ENCODE data around the gene LIG1. TPM values are rescaled to one million over a fixed set of nuclear protein-coding genes. Genes with fewer than 3 reads are reported as not detected.
A peak's percentile ranks its signal among the peaks of the same experiment; 100 is the strongest.

Gene LIG1
- total and polyA plus RNA-seq, 2 experiments from 2014 or later = 9.3 to 14.5 TPM

DNA sequence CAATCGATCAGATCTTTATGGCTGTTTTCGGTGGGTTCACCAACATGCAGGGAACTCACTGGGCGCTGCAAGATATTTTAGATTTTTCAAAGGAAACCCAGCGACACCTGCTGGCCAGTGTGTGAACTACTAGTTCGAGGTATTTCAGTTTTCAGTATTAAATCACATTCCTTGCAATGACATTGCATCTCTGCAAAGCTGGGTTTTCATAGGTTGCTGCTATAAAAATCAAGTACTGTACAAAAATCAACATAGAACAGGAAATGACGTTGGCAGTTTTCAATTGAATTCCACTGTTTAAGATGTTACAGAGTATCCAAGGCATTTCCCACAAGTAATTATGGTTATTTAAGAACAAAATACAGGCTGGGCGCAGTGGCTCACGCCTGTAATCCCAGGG lies 17.6 kb downstream of the LIG1 start:
- 34 to 36% methylated on average over 8 of the region's 8 CpGs for WGBS, 2 experiments (ENCODE audit: low coverage in 1 of 2, low lambda C conversion rate in 2 of 2, missing lambda C conversion rate in 2 of 2)
- Histone ChIP-seq H3K4me1 (ENCODE audit: insufficient read depth) (no peaks in the 10 kb centered on the region), H3K79me2 (ENCODE audit: insufficient read depth) (no peaks in the 10 kb centered on the region), H4K20me1 (ENCODE audit: insufficient read depth) (no peaks in the 10 kb centered on the region), H3K36me3 (ENCODE audit: low read depth) (no peaks in the 10 kb centered on the region), H3K27me3 (replicated peaks; ENCODE audit: insufficient read depth) (no peaks in the 10 kb centered on the region), H3K4me3 (no peak overlapping the region), H3K27ac (no peak overlapping the region), H3K4me2 (ENCODE audit: unreplicated experiment) (no peak overlapping the region), H3K9me2 (ENCODE audit: insufficient read depth) (no peaks in the 10 kb centered on the region), H3K9me3 (ENCODE audit: low read depth) (no peaks in the 10 kb centered on the region), H3F3A (ENCODE audit: insufficient read depth) (no peaks in the 10 kb centered on the region), H3K9ac (no peak overlapping the region), H2AFZ (no peak overlapping the region)
- TF ChIP-seq EZH2phosphoT487 (IDR thresholded peaks at IDR 0.05; ENCODE audit: insufficient read depth, low read depth) = no peak
- TF ChIP-seq EZH2 (IDR thresholded peaks at IDR 0.05; ENCODE audit: insufficient read depth, poor library complexity, severe bottlenecking) = no peak
- DNase-seq = peak; percentile 57
- in situ Hi-C loops (cut with MboI) = no loop called here

DNA sequence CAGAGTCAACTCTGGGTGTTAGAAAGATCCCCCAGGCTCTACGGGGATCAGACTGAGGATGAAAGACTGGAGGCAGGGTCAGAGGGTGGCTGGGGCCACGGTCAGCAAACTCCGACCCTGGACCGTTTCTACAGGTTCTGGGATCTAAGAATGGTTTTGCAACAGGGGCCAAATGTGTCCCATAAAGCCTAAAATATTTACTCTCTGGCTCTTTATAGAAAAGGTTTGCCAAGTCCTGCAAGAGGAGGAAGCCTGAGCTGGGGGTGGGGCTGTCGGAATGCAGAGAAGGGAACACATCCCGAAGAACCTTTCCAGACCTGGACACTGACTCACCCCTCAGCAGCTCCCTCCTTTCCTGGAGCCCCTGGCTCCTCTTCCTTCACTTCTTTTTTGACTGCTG lies 20.7 kb downstream of the LIG1 start:
- H3K4me1 ChIP-seq (ENCODE audit: insufficient read depth) = no peaks in the 10 kb centered on the region
- 92 to 94% methylated on average over 6 of the region's 6 CpGs for WGBS, 2 experiments (ENCODE audit: low coverage in 1 of 2, low lambda C conversion rate in 2 of 2, missing lambda C conversion rate in 2 of 2)
- no peaks in the 10 kb centered on the region for H3K9me2 ChIP-seq (ENCODE audit: insufficient read depth)
- no peak for DNase-seq
- no peaks in the 10 kb centered on the region for H3K27me3 ChIP-seq (replicated peaks; ENCODE audit: insufficient read depth)
- H3K4me3 ChIP-seq = no peak overlapping the region
- H3K9ac ChIP-seq = no peak overlapping the region
- in situ Hi-C loops (cut with MboI) = no loop called here
- no peaks in the 10 kb centered on the region for H3K79me2 ChIP-seq (ENCODE audit: insufficient read depth)
- TF ChIP-seq EZH2 (IDR thresholded peaks at IDR 0.05; ENCODE audit: insufficient read depth, poor library complexity, severe bottlenecking) (no peak), EZH2phosphoT487 (IDR thresholded peaks at IDR 0.05; ENCODE audit: insufficient read depth, low read depth) (no peak)
- no peak overlapping the region for H2AFZ ChIP-seq
- no peak overlapping the region for H3K27ac ChIP-seq
- no peak overlapping the region for H3K4me2 ChIP-seq (ENCODE audit: unreplicated experiment)
- no peaks in the 10 kb centered on the region for H3F3A ChIP-seq (ENCODE audit: insufficient read depth)
- H3K9me3 ChIP-seq (ENCODE audit: low read depth) = no peaks in the 10 kb centered on the region
- H3K36me3 ChIP-seq (ENCODE audit: low read depth) = no peaks in the 10 kb centered on the region
- H4K20me1 ChIP-seq (ENCODE audit: insufficient read depth) = no peaks in the 10 kb centered on the region

DNA sequence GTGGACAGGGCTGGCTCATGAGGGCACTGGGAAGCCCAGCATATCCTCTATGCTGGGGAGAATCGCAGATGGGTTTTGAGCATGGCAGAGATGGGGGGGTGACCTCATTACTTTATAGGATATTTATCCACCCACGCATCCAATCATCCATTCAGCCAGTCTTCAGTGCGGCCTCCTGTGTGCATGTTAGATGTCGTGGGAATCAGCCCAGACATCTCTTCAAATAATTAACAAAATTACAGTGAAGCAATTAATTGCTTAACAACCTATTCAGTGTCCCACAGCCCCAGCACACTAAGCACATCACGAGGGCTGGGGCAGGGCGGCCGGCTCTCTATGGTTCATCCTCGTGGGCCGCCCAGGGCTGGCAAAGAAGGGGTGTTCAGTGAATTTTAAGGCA lies 21.6 kb downstream of the LIG1 start:
- in situ Hi-C loops (cut with MboI) = no loop called here
- Histone ChIP-seq H3K9ac (no peak overlapping the region), H3K9me2 (ENCODE audit: insufficient read depth) (no peaks in the 10 kb centered on the region), H3K27ac (no peak overlapping the region), H3K79me2 (ENCODE audit: insufficient read depth) (no peaks in the 10 kb centered on the region), H4K20me1 (ENCODE audit: insufficient read depth) (no peaks in the 10 kb centered on the region), H3K4me3 (no peak overlapping the region), H3K4me1 (ENCODE audit: insufficient read depth) (no peaks in the 10 kb centered on the region), H3F3A (ENCODE audit: insufficient read depth) (no peaks in the 10 kb centered on the region), H3K9me3 (ENCODE audit: low read depth) (no peaks in the 10 kb centered on the region), H2AFZ (no peak overlapping the region), H3K36me3 (ENCODE audit: low read depth) (no peaks in the 10 kb centered on the region), H3K4me2 (ENCODE audit: unreplicated experiment) (no peak overlapping the region), H3K27me3 (replicated peaks; ENCODE audit: insufficient read depth) (no peaks in the 10 kb centered on the region)
- no peak for DNase-seq
- 94 to 95% methylated on average over 9 of the region's 9 CpGs for WGBS, 2 experiments (ENCODE audit: low coverage in 1 of 2, low lambda C conversion rate in 2 of 2, missing lambda C conversion rate in 2 of 2)
- TF ChIP-seq EZH2phosphoT487 (IDR thresholded peaks at IDR 0.05; ENCODE audit: insufficient read depth, low read depth) = no peak
- TF ChIP-seq EZH2 (IDR thresholded peaks at IDR 0.05; ENCODE audit: insufficient read depth, poor library complexity, severe bottlenecking) = no peak

DNA sequence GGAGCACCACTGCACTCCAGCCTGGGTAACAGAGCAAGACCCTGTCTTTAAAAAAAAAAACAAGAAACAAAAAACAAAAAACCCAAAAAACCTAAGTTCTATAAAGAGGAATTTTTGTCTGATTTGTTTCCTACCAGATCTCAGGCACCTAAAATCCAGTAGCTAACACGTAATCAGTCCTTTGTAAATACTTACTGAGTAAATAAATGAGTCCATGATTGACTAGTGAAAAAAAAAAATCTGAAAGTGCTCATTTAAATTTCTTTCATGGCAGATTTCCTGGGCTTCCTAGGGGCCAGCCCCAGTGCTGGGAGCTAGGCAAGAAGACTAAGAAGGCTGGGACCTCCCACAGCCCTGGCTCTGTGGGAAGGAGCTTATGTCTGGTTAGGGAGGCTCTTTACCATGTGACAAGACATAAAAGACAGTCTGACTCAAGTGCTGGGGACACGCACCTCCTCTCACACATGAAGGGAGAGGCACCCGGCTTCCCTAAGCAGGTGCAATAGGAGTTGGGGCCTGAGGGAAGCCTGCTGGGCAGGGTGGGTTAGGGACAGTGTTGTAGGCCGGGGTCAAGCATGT lies 22.5 kb downstream of the LIG1 start:
- no peaks in the 10 kb centered on the region for H3K9me2 ChIP-seq (ENCODE audit: insufficient read depth)
- no peak overlapping the region for H3K27ac ChIP-seq
- no peak overlapping the region for H3K4me3 ChIP-seq
- TF ChIP-seq EZH2phosphoT487 (IDR thresholded peaks at IDR 0.05; ENCODE audit: insufficient read depth, low read depth) = no peak
- no peak for TF ChIP-seq EZH2 (IDR thresholded peaks at IDR 0.05; ENCODE audit: insufficient read depth, poor library complexity, severe bottlenecking)
- no peak for DNase-seq
- no peaks in the 10 kb centered on the region for H3K79me2 ChIP-seq (ENCODE audit: insufficient read depth)
- H3F3A ChIP-seq (ENCODE audit: insufficient read depth) = no peaks in the 10 kb centered on the region
- H3K27me3 ChIP-seq (replicated peaks; ENCODE audit: insufficient read depth) = no peaks in the 10 kb centered on the region
- H3K4me1 ChIP-seq (ENCODE audit: insufficient read depth) = no peaks in the 10 kb centered on the region
- no peak overlapping the region for H2AFZ ChIP-seq
- no peak overlapping the region for H3K4me2 ChIP-seq (ENCODE audit: unreplicated experiment)
- no peak overlapping the region for H3K9ac ChIP-seq
- WGBS, 2 experiments (ENCODE audit: low coverage in 1 of 2, low lambda C conversion rate in 2 of 2, missing lambda C conversion rate in 2 of 2) = 88 to 99% methylated on average over 4 of the region's 4 CpGs
- H3K36me3 ChIP-seq (ENCODE audit: low read depth) = no peaks in the 10 kb centered on the region
- H4K20me1 ChIP-seq (ENCODE audit: insufficient read depth) = no peaks in the 10 kb centered on the region
- in situ Hi-C loops (cut with MboI) = no loop called here
- no peaks in the 10 kb centered on the region for H3K9me3 ChIP-seq (ENCODE audit: low read depth)

DNA sequence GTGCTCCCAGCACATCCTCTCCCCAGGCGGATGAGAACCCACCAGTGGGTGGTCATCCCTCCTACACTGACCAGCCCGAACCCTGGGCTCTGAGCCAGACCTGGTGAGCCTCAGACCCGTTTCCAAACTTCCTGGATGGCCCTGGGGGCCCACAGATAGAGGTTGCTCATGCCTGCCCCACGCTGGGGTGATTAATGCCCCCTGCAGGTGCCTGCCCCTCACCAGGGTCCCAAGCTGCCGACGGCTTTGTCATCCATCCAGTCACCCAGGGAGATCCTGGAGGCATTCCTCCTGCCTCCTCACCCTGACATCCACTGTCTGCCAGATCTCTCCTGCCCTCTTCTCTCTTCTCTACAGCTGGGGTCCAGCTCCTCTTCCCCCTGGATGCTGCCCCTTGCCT lies 31.1 kb downstream of the LIG1 start:
- H3K9ac ChIP-seq = no peak overlapping the region
- no peak for TF ChIP-seq EZH2 (IDR thresholded peaks at IDR 0.05; ENCODE audit: insufficient read depth, poor library complexity, severe bottlenecking)
- TF ChIP-seq EZH2phosphoT487 (IDR thresholded peaks at IDR 0.05; ENCODE audit: insufficient read depth, low read depth) = no peak
- H3K9me3 ChIP-seq (ENCODE audit: low read depth) = no peaks in the 10 kb centered on the region
- H3K9me2 ChIP-seq (ENCODE audit: insufficient read depth) = no peaks in the 10 kb centered on the region
- no peak for DNase-seq
- WGBS, 2 experiments (ENCODE audit: low coverage in 1 of 2, low lambda C conversion rate in 2 of 2, missing lambda C conversion rate in 2 of 2) = 79 to 86% methylated on average over 6 of the region's 6 CpGs
- no peak overlapping the region for H3K4me3 ChIP-seq
- in situ Hi-C loops (cut with MboI) = no loop called here
- H3K27me3 ChIP-seq (replicated peaks; ENCODE audit: insufficient read depth) = no peaks in the 10 kb centered on the region
- no peaks in the 10 kb centered on the region for H4K20me1 ChIP-seq (ENCODE audit: insufficient read depth)
- no peaks in the 10 kb centered on the region for H3K36me3 ChIP-seq (ENCODE audit: low read depth)
- no peak overlapping the region for H3K27ac ChIP-seq
- no peaks in the 10 kb centered on the region for H3K4me1 ChIP-seq (ENCODE audit: insufficient read depth)
- H3K4me2 ChIP-seq (ENCODE audit: unreplicated experiment) = no peak overlapping the region
- no peaks in the 10 kb centered on the region for H3K79me2 ChIP-seq (ENCODE audit: insufficient read depth)
- no peak overlapping the region for H2AFZ ChIP-seq
- no peaks in the 10 kb centered on the region for H3F3A ChIP-seq (ENCODE audit: insufficient read depth)
